Hepatocyte (in vitro differentiated cells): Measurements from ENCODE around the gene MAPKBP1. TPM values are rescaled to one million over a fixed set of nuclear protein-coding genes. Genes with fewer than 3 reads are reported as not detected.

Experiments
- DNase-seq: peaks from one replicate; pipeline ENCODE4 v3.0.0-alpha.2; 2016; ENCODE audit warnings: low spot score
- H2AFZ ChIP-seq: fragments of 200-600 bp; sonication (generic); 2 replicates; pipeline ENCODE4 v1.6.0; 2016; ENCODE audit warnings: antibody characterized with exemption, mild to moderate bottlenecking
- H3K27ac ChIP-seq: fragments of 200-600 bp; sonication (generic); 2 replicates; pipeline ENCODE4 v1.5.1; 2016; ENCODE audit warnings: mild to moderate bottlenecking
- H3K27me3 ChIP-seq: fragments of 200-600 bp; sonication (generic); 2 replicates; pipeline ENCODE4 v1.6.1; 2016
- H3K36me3 ChIP-seq: fragments of 200-600 bp; sonication (generic); replicated peaks from 2 replicates; pipeline ENCODE4 v1.5.1; 2016; ENCODE audit warnings: low read depth; ENCODE audit not compliant: insufficient read depth
- H3K4me1 ChIP-seq: fragments of 200-600 bp; sonication (generic); 2 replicates; pipeline ENCODE4 v1.5.1; 2016; ENCODE audit warnings: mild to moderate bottlenecking, moderate library complexity; ENCODE audit not compliant: insufficient read depth
- H3K4me2 ChIP-seq: fragments of 200-600 bp; sonication (generic); 2 replicates; pipeline ENCODE4 v1.6.0; 2016
- H3K4me3 ChIP-seq: fragments of 200-600 bp; sonication (generic); 2 replicates; pipeline ENCODE4 v1.5.1; 2016; ENCODE audit warnings: mild to moderate bottlenecking
- H3K79me2 ChIP-seq: fragments of 200-600 bp; sonication (generic); 2 replicates; pipeline ENCODE4 v1.6.0; 2017; ENCODE audit warnings: mild to moderate bottlenecking
- H3K9me2 ChIP-seq: fragments of 200-600 bp; sonication (generic); replicated peaks from 2 replicates; pipeline ENCODE4 v1.6.0; 2017; ENCODE audit warnings: mild to moderate bottlenecking; ENCODE audit not compliant: insufficient read depth
- H3K9me3 ChIP-seq: fragments of 200-600 bp; sonication (generic); 2 replicates; pipeline ENCODE4 v1.5.1; 2016; ENCODE audit warnings: low read depth, mild to moderate bottlenecking
- H4K20me1 ChIP-seq: fragments of 200-600 bp; sonication (generic); 2 replicates; pipeline ENCODE4 v1.6.0; 2016; ENCODE audit warnings: mild to moderate bottlenecking; ENCODE audit not compliant: insufficient read depth, poor library complexity, severe bottlenecking
- CTCF ChIP-seq: fragments of 200-600 bp; sonication (generic); IDR thresholded peaks from 2 replicates; pipeline ENCODE4 v1.5.1; 2016; ENCODE audit warnings: antibody characterized with exemption, mild to moderate bottlenecking; ENCODE audit not compliant: poor library complexity
- EZH2 ChIP-seq: fragments of 200-600 bp; sonication (generic); IDR thresholded peaks from 2 replicates; pipeline ENCODE4 v1.6.1; 2016; ENCODE audit warnings: antibody characterized with exemption, mild to moderate bottlenecking, borderline replicate concordance
- EZH2phosphoT487 ChIP-seq: fragments of 200-600 bp; sonication (generic); IDR thresholded peaks from one replicate; pipeline ENCODE4 v1.6.1; 2018; ENCODE audit warnings: antibody characterized with exemption, mild to moderate bottlenecking, low read depth, moderate library complexity; ENCODE audit not compliant: unreplicated experiment, severe bottlenecking
- WGBS: methylation state at CpG from one replicate; pipeline ENCODE4 v1.1.6; 2016; ENCODE audit warnings: low lambda C conversion rate; ENCODE audit errors: missing lambda C conversion rate; 5-methylcytosine and 5-hydroxymethylcytosine counted together
- polyA plus RNA-seq: library from polyadenylated mRNA; unstranded; fragments of >200 nt; fragmentation: Nextera tagmentation; extraction: Ambion mirVana; gene quantifications from 2 replicates; pipeline ENCODE4 v1.2.1, GENCODE V29; 2016
- total RNA-seq: library from RNA; depleted of rRNA; stranded (reverse); fragments of >200 nt; gene quantifications from 2 replicates; pipeline ENCODE4 v1.2.3, GENCODE V29; 2014

Gene MAPKBP1
- total and polyA plus RNA-seq, 2 experiments from 2014 or later, result 18.6 to 24.5 TPM

GRCh38 chr15:41809121-41809520, 34.8 kb downstream of the MAPKBP1 start:
- H3K79me2 ChIP-seq, result peaks cover 9% of the 10 kb centered on the region
- no peak for TF ChIP-seq CTCF
- TF ChIP-seq EZH2phosphoT487, result no peak
- no peak for TF ChIP-seq EZH2
- no peak overlapping the region for H3K4me3 ChIP-seq
- no peak overlapping the region for H2AFZ ChIP-seq
- no peaks in the 10 kb centered on the region for H3K4me1 ChIP-seq
- no peaks in the 10 kb centered on the region for H3K9me3 ChIP-seq
- H3K4me2 ChIP-seq, result no peak overlapping the region
- 78% methylated on average over 2 of the region's 2 CpGs for WGBS
- no peak overlapping the region for H3K27ac ChIP-seq
- H4K20me1 ChIP-seq, result no peaks in the 10 kb centered on the region
- H3K36me3 ChIP-seq, result no peaks in the 10 kb centered on the region
- no peak for DNase-seq
- no peaks in the 10 kb centered on the region for H3K9me2 ChIP-seq
- H3K27me3 ChIP-seq, result no peaks in the 10 kb centered on the region

- no peaks in the 10 kb centered on the region for H3K27me3 ChIP-seq
- no peaks in the 10 kb centered on the region for H3K9me2 ChIP-seq
- H3K79me2 ChIP-seq, result peaks cover 9% of the 10 kb centered on the region
- H3K36me3 ChIP-seq, result no peaks in the 10 kb centered on the region
- no peaks in the 10 kb centered on the region for H4K20me1 ChIP-seq
- H3K27ac ChIP-seq, result no peak overlapping the region
- no peak for DNase-seq
- TF ChIP-seq EZH2phosphoT487, result no peak
- no peak for TF ChIP-seq CTCF
- TF ChIP-seq EZH2, result no peak
- H3K4me1 ChIP-seq, result no peaks in the 10 kb centered on the region
- no peaks in the 10 kb centered on the region for H3K9me3 ChIP-seq
- H3K4me2 ChIP-seq, result no peak overlapping the region
- no peak overlapping the region for H3K4me3 ChIP-seq
- 93% methylated on average over 12 of the region's 12 CpGs for WGBS
- H2AFZ ChIP-seq, result no peak overlapping the region
Observed at GRCh38 chr15:41809526-41810220, 35.4 kb downstream of the MAPKBP1 start.

- 98% methylated on average over 5 of the region's 5 CpGs for WGBS
- H3K27me3 ChIP-seq, result no peaks in the 10 kb centered on the region
- no peaks in the 10 kb centered on the region for H3K4me1 ChIP-seq
- H3K4me2 ChIP-seq, result no peak overlapping the region
- no peak overlapping the region for H3K4me3 ChIP-seq
- H3K9me3 ChIP-seq, result no peaks in the 10 kb centered on the region
- H2AFZ ChIP-seq, result no peak overlapping the region
- TF ChIP-seq EZH2 (no peak), CTCF (no peak), EZH2phosphoT487 (no peak)
- no peaks in the 10 kb centered on the region for H4K20me1 ChIP-seq
- DNase-seq, result no peak
- no peak overlapping the region for H3K27ac ChIP-seq
- H3K36me3 ChIP-seq, result no peaks in the 10 kb centered on the region
- peaks cover 9% of the 10 kb centered on the region for H3K79me2 ChIP-seq
- H3K9me2 ChIP-seq, result no peaks in the 10 kb centered on the region
Observed at GRCh38 chr15:41810651-41811431, 36.6 kb downstream of the MAPKBP1 start.
